GM23338 (cell line): ENCODE results near the gene GUCA1A. TPM values are rescaled to one million over a fixed set of nuclear protein-coding genes. Genes with fewer than 3 reads are reported as not detected.

Source experiments
- ATAC-seq: fragments of 200-7000 bp; cut with Tn5 transposase; 3 replicates; pipeline ENCODE4 v1.9.1; 2020
- DNase-seq: peaks from one replicate; pipeline ENCODE4 v3.0.0-alpha.2; 2015; ENCODE audit warnings: low spot score
- H2AFZ ChIP-seq: fragments of 200-600 bp; sonication (generic); 2 replicates; pipeline ENCODE4 v1.8.0; 2016; ENCODE audit warnings: antibody characterized with exemption, mild to moderate bottlenecking, moderate library complexity
- H3F3A ChIP-seq: fragments of 200-600 bp; sonication (generic); replicated peaks from 2 replicates; pipeline ENCODE4 v1.8.0; 2017; ENCODE audit warnings: antibody characterized with exemption, mixed run types, low read depth
- H3K27ac ChIP-seq: fragments of 200-600 bp; sonication (generic); 2 replicates; pipeline ENCODE4 v1.6.1; 2016; ENCODE audit warnings: low read depth
- H3K27me3 ChIP-seq: fragments of 200-600 bp; sonication (generic); 2 replicates; pipeline ENCODE4 v1.8.0; 2016; ENCODE audit warnings: mild to moderate bottlenecking, mixed run types, moderate library complexity; ENCODE audit not compliant: insufficient read depth
- H3K36me3 ChIP-seq: fragments of 200-600 bp; sonication (generic); 2 replicates; pipeline ENCODE4 v1.8.0; 2016; ENCODE audit warnings: mild to moderate bottlenecking; ENCODE audit not compliant: insufficient read depth
- H3K4me1 ChIP-seq: fragments of 200-600 bp; sonication (generic); 2 replicates; pipeline ENCODE4 v1.8.0; 2016; ENCODE audit warnings: mild to moderate bottlenecking, moderate library complexity; ENCODE audit not compliant: insufficient read depth
- H3K4me2 ChIP-seq: fragments of 200-600 bp; sonication (generic); 2 replicates; pipeline ENCODE4 v1.7.1; 2017; ENCODE audit warnings: mixed run types
- H3K4me3 ChIP-seq: fragments of 200-600 bp; sonication (generic); 2 replicates; pipeline ENCODE4 v1.6.1; 2016; ENCODE audit warnings: mixed run types
- H3K79me2 ChIP-seq: fragments of 200-600 bp; sonication (generic); replicated peaks from 2 replicates; pipeline ENCODE4 v1.8.0; 2017; ENCODE audit warnings: mild to moderate bottlenecking; ENCODE audit not compliant: insufficient read depth
- H3K9me2 ChIP-seq: fragments of 200-600 bp; sonication (generic); 2 replicates; pipeline ENCODE4 v1.8.0; 2017; ENCODE audit not compliant: insufficient read depth
- H4K20me1 ChIP-seq: fragments of 200-600 bp; sonication (generic); replicated peaks from 2 replicates; pipeline ENCODE4 v1.8.0; 2017; ENCODE audit warnings: mild to moderate bottlenecking; ENCODE audit not compliant: insufficient read depth
- H3K27ac Mint-ChIP-seq: 2 replicates; pipeline ENCODE4 v1.8.0; 2020; ENCODE audit warnings: inconsistent platforms, mild to moderate bottlenecking, moderate library complexity, mixed read lengths
- H3K27me3 Mint-ChIP-seq: 3 replicates; pipeline ENCODE4 v1.8.0; 2022; ENCODE audit warnings: low read depth, mild to moderate bottlenecking, moderate library complexity, mixed read lengths, inconsistent platforms; ENCODE audit not compliant: insufficient read depth, poor library complexity
- H3K36me3 Mint-ChIP-seq: 3 replicates; pipeline ENCODE4 v1.8.0; 2021; ENCODE audit warnings: low read depth, mild to moderate bottlenecking, inconsistent platforms, moderate library complexity, mixed read lengths
- H3K4me1 Mint-ChIP-seq: 3 replicates; pipeline ENCODE4 v1.8.0; 2020; ENCODE audit warnings: mild to moderate bottlenecking, inconsistent platforms, mixed read lengths
- H3K4me3 Mint-ChIP-seq: 3 replicates; pipeline ENCODE4 v1.8.0; 2021; ENCODE audit warnings: moderate library complexity, mild to moderate bottlenecking, inconsistent platforms, mixed read lengths
- H3K9me3 Mint-ChIP-seq: 3 replicates; pipeline ENCODE4 v1.8.0; 2020; ENCODE audit warnings: moderate library complexity, mild to moderate bottlenecking, inconsistent platforms, mixed read lengths
- CREB1 ChIP-seq: fragments of 250-450 bp; sonication (Bioruptor Pico); IDR thresholded peaks from 2 replicates; pipeline ENCODE4 v1.5.0; 2020; ENCODE audit warnings: low read depth, mild to moderate bottlenecking, moderate library complexity
- ETS1 ChIP-seq: IDR thresholded peaks from 2 replicates; pipeline ENCODE4 v1.6.1; 2016; ENCODE audit warnings: antibody characterized with exemption
- EZH2 ChIP-seq: fragments of 200-600 bp; sonication (generic); IDR thresholded peaks from one replicate; pipeline ENCODE4 v1.8.0; 2017; ENCODE audit warnings: antibody characterized with exemption, mild to moderate bottlenecking, low read depth; ENCODE audit not compliant: unreplicated experiment
- EZH2phosphoT487 ChIP-seq: fragments of 200-600 bp; sonication (generic); IDR thresholded peaks from one replicate; pipeline ENCODE4 v1.8.1; 2018; ENCODE audit warnings: antibody characterized with exemption; ENCODE audit not compliant: unreplicated experiment
- JUNB ChIP-seq: IDR thresholded peaks from one replicate; pipeline ENCODE4 v1.6.1; 2016; ENCODE audit warnings: antibody characterized with exemption; ENCODE audit not compliant: unreplicated experiment
- NANOG ChIP-seq: IDR thresholded peaks from 2 replicates; pipeline ENCODE4 v1.6.1; 2016; ENCODE audit warnings: antibody characterized with exemption, borderline replicate concordance
- POLR2AphosphoS5 ChIP-seq: IDR thresholded peaks from 2 replicates; pipeline ENCODE4 v1.6.1; 2016; ENCODE audit warnings: antibody characterized with exemption, low read depth
- REST ChIP-seq: IDR thresholded peaks from one replicate; pipeline ENCODE4 v1.6.1; 2018; ENCODE audit warnings: antibody characterized with exemption; ENCODE audit not compliant: unreplicated experiment
- STAT1 ChIP-seq: IDR thresholded peaks from one replicate; pipeline ENCODE4 v1.6.1; 2016; ENCODE audit warnings: antibody characterized with exemption; ENCODE audit not compliant: unreplicated experiment
- ZNF331 ChIP-seq: fragments of 250-450 bp; sonication (Bioruptor Pico); IDR thresholded peaks from 2 replicates; pipeline ENCODE4 v1.5.0; 2020; ENCODE audit warnings: low read depth, mild to moderate bottlenecking, moderate library complexity
- ZNF462 ChIP-seq: fragments of 250-450 bp; sonication (Bioruptor Pico); IDR thresholded peaks from 2 replicates; pipeline ENCODE4 v1.5.0; 2020; ENCODE audit warnings: mild to moderate bottlenecking, moderate library complexity
- polyA plus RNA-seq: library from polyadenylated mRNA; unstranded; fragments of >200 nt; fragmentation: Nextera tagmentation; extraction: Ambion mirVana; gene quantifications from 2 replicates; pipeline ENCODE4 v1.2.1, GENCODE V29; 2016
- total RNA-seq: library from RNA; depleted of rRNA; stranded (reverse); fragments of >200 nt; shearing (Covaris generic); gene quantifications from 2 replicates; pipeline ENCODE4 v1.2.3, GENCODE V29; 2014

Gene GUCA1A
- total and polyA plus RNA-seq, 2 experiments from 2014 or later: 5.2 to 10.6 TPM

GRCh38 chr6:42222448-42222847 lies 49.3 kb downstream of the GUCA1A start:
- ATAC-seq: no peak
- Histone ChIP-seq H3K9me2 (no peaks in the 10 kb centered on the region), H3F3A (peaks cover 17% of the 10 kb centered on the region; the same call in 1 of the 2 replicates), H3K4me2 (no peak overlapping the region), H2AFZ (no peak overlapping the region), H4K20me1 (no peaks in the 10 kb centered on the region), H3K4me3 (no peak overlapping the region), H3K79me2 (no peaks in the 10 kb centered on the region), H3K36me3 (no peaks in the 10 kb centered on the region), H3K27ac (no peak overlapping the region), H3K4me1 (no peaks in the 10 kb centered on the region), H3K27me3 (no peaks in the 10 kb centered on the region)
- Mint-ChIP-seq H3K27ac (no peak overlapping the region), H3K4me3 (no peak overlapping the region), H3K9me3 (no peaks in the 10 kb centered on the region), H3K36me3 (peaks cover 7% of the 10 kb centered on the region; the same call in 1 of the 3 replicates), H3K4me1 (peaks cover 9% of the 10 kb centered on the region; the same call in 2 of the 3 replicates), H3K27me3 (peaks cover 4% of the 10 kb centered on the region)
- DNase-seq: no peak
- TF ChIP-seq ETS1 (no peak), CREB1 (CRISPR knock-in tag) (no peak), POLR2AphosphoS5 (no peak), ZNF462 (CRISPR knock-in tag) (no peak), REST (no peak), NANOG (no peak), ZNF331 (CRISPR knock-in tag) (no peak), EZH2 (no peak), STAT1 (no peak), JUNB (no peak), EZH2phosphoT487 (no peak)
